ENCODE data around the gene KRTAP10-3.

DNA sequence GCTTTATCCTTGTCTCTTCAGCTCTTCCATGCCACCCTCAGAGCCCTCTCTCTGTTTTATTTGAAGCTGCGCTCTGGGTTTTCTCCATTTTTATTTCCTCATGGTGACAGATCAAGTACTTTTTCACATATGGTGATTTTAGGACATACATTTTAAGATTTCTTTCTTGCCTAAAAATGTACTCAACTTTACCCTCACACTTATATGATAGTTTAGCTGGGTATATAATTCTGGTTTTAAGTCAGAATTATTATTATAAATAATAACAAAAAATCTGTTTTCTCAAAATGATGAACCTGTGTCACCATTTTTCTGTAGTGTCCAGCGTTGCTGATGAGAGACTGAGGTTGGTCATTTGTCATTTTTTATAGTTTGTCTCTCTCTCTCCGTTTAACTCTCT is 22.6 kb upstream of the KRTAP10-3 start:
- TF ChIP-seq CTCF (conservative IDR thresholded peaks at IDR 0.05 in 1 of 2, IDR thresholded peaks at IDR 0.05 in 1 of 2; ENCODE audit: low read depth in 1 of 2, low read length in 2 of 2) (no peak), EZH2 (IDR thresholded peaks at IDR 0.05; ENCODE audit: low read length, missing control alignments) (no peak)
